Measurements from ENCODE around the gene PGM3.

PGM3 gene, protein sequence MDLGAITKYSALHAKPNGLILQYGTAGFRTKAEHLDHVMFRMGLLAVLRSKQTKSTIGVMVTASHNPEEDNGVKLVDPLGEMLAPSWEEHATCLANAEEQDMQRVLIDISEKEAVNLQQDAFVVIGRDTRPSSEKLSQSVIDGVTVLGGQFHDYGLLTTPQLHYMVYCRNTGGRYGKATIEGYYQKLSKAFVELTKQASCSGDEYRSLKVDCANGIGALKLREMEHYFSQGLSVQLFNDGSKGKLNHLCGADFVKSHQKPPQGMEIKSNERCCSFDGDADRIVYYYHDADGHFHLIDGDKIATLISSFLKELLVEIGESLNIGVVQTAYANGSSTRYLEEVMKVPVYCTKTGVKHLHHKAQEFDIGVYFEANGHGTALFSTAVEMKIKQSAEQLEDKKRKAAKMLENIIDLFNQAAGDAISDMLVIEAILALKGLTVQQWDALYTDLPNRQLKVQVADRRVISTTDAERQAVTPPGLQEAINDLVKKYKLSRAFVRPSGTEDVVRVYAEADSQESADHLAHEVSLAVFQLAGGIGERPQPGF

DNA sequence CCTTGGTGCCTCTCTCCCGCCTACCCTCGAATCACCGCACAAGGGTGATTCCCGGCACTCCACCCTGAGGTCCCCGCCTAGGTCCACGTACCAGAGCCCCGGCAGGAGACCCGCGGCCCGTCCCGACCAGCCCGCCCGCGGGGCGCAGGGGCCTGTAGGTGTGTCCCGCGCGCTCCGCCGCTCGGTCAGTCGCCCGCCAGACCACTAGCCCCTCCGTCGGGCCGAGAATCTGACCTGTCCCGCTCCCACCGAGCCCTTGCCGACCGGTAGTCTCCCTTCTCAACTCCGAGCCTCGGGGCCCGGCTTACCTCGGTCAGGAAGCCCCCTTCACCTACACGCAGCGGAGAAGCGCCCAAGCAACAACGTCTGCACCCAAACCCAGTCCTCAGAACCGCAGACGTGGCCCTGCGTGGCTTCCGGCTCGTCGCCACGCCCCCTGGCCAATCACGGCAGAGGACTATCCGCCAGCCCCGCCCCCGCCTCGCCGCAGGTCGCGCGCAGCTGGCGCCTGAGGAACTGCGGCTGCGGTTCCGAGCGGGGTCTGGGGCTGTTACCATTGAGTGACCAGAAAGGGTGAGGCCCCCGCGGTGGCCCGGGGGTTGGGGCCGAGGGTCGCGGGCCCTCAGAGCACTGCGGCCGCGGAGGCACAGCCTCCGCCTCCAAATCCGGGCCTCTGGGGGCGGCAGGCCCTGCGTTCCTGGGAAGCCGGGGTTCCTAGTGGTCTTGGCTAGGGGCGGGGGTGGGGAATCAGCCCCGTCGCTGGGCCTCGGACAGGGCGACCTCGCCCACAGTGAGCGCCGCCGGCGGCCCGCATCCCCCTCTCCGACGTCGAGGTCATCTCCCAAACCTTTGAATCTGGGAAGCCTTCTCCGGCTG is at the start of gene PGM3, which contains the start of gene RWDD2A:
Gene PGM3 (minus strand): TSS at position 395 of the 876 bp plus-strand sequence. CDS start 2,253 bp downstream, outside the sequence.
Gene RWDD2A (plus strand): TSS at position 487 of the 876 bp plus-strand sequence. CDS start 1,095 bp downstream, outside the sequence.
- H3K27ac Mint-ChIP-seq: peak within 1 kb of the TSS; percentile 94

DNA sequence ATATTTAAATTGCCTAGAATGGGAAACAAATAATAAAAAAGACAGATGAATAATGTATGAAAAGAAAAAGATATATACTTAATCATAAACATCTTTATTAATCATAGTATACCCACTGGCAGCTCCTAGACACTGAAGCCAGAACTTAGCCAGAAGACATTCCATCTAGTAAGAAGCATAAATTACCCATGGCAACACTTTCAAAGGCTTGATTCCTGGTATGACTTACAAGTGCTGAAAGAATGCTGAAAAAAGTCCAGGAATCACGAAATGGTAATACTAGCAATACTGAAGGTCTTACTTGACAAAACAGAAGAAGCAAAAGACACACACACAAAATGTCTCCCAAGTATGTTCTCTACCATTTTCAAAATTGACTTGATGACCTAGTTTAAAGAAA is 38.1 kb upstream of the PGM3 start:
- Mint-ChIP-seq H3K27me3 (peaks cover 4% of the 10 kb centered on the region), H3K36me3 (no peaks in the 10 kb centered on the region), H3K27ac (no peak overlapping the region), H3K4me1 (no peaks in the 10 kb centered on the region), H3K9me3 (no peaks in the 10 kb centered on the region), H3K4me3 (no peak overlapping the region)
- ATAC-seq (ENCODE audit: low read depth) (no peak), DNase-seq (ENCODE audit: low spot score in 2 of 2) (no peak)

More for the DNA sequence above, at the start of gene PGM3, which contains the start of gene RWDD2A:
- ATAC-seq (ENCODE audit: low read depth) (peak; percentile 97), DNase-seq (ENCODE audit: low spot score in 2 of 2) (peak; percentile 84 to 89)
- Mint-ChIP-seq H3K36me3 (peaks cover 4% of the 10 kb centered on the region), H3K27me3 (no peaks in the 10 kb centered on the region), H3K4me1 (peaks cover 26% of the 10 kb centered on the region), H3K4me3 (peak within 1 kb of the TSS; percentile 94), H3K9me3 (no peaks in the 10 kb centered on the region)

DNA sequence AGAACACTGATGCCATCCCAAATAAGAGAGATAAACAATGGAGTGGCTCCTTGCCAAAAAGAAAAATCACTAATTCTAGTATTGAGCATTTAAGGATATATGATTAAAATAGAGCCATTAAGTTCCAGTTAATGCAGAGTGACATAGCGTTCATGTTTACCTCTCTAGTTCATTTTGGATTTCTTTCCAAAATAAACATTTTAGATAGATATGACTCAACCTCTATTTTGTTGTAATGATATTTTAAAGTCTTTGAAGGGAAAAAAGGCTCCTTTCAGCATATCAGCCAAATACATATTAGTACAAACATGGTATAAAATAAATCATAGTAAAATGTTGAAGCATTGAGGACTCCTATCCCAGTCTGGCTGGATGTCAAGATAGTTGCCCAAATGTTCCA is 33.5 kb upstream of the PGM3 start:
- no peaks in the 10 kb centered on the region for H3K27me3 Mint-ChIP-seq
- ATAC-seq (ENCODE audit: low read depth): no peak
- DNase-seq (ENCODE audit: low spot score in 2 of 2): no peak
- no peak overlapping the region for H3K27ac Mint-ChIP-seq
- H3K9me3 Mint-ChIP-seq: no peaks in the 10 kb centered on the region
- H3K4me1 Mint-ChIP-seq: no peaks in the 10 kb centered on the region
- no peaks in the 10 kb centered on the region for H3K36me3 Mint-ChIP-seq
- no peak overlapping the region for H3K4me3 Mint-ChIP-seq

DNA sequence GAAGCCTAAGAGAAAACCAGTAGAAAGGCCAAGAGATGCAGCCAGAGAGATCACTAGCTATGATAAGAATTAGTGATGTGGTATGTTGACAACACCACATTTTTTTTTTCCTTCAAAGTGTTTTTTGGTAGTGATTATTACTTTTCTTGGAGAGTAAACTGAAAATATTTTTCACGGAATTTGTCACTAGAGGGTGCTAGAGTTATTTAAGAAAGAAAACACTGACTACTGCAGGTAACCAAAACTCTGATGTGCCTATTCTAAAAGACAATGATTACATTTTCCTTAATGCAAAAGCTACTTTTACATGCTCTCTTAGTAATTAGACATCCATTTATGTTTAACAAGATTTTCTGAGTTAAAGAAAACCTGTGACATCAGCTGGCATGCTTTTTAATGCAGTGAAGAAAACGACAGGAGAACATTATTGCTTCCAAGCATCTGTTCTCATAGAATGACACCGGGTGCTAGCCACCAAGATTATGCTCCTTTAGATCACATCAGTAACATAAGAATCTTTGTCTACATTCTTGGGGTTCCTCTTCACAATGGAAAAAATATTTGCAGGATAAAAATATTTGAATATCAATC is 28.9 kb upstream of the PGM3 start:
- H3K9me3 Mint-ChIP-seq: no peaks in the 10 kb centered on the region
- no peaks in the 10 kb centered on the region for H3K27me3 Mint-ChIP-seq
- no peak for DNase-seq (ENCODE audit: low spot score in 2 of 2)
- H3K4me3 Mint-ChIP-seq: no peak overlapping the region
- no peaks in the 10 kb centered on the region for H3K36me3 Mint-ChIP-seq
- ATAC-seq (ENCODE audit: low read depth): no peak
- H3K4me1 Mint-ChIP-seq: no peaks in the 10 kb centered on the region
- H3K27ac Mint-ChIP-seq: no peak overlapping the region

DNA sequence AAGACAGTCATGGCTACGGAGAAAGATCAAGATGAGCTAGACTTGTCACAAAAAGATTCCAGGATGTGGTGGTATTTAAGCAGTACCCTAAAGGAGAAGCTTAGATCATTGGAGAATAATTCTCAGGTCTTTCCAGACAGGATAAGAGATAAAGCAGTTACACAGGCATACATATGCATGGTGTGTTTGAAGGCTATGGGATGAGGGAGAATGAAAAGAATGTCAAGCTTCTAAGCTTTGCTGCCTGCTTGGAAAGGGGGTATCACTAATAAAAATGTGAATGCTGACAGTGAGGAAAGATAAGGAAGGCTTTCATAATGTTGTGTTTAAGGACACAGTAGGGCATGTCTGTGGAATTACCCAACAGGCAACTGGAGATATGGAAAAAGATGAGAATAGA is 28.2 kb upstream of the PGM3 start:
- Mint-ChIP-seq H3K27me3 (no peaks in the 10 kb centered on the region), H3K36me3 (no peaks in the 10 kb centered on the region), H3K4me3 (no peak overlapping the region), H3K9me3 (no peaks in the 10 kb centered on the region), H3K27ac (no peak overlapping the region), H3K4me1 (no peaks in the 10 kb centered on the region)
- ATAC-seq (ENCODE audit: low read depth) (no peak), DNase-seq (ENCODE audit: low spot score in 2 of 2) (no peak)

DNA sequence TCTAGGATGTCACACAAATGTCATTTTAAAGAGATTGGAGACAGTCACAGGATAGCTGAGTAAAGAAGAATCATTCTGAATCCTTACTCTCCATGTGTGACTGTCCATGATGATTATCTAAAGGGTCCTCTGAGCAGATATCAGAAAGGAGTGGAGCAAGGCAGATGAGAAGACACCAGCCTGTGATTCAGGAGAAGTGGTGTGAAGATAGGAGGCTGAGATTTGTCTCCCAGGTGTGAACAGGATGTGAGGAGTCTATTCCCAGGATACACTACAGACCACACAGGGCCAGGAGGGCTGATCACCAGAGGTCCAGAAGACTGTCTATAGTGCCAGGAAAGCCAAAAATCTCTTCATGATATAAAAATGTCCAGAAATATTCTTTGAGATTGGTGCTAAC is 27.1 kb upstream of the PGM3 start:
- DNase-seq (ENCODE audit: low spot score in 2 of 2): no peak
- Mint-ChIP-seq H3K4me1 (no peaks in the 10 kb centered on the region), H3K9me3 (no peaks in the 10 kb centered on the region), H3K4me3 (no peak overlapping the region), H3K36me3 (no peaks in the 10 kb centered on the region), H3K27ac (no peak overlapping the region), H3K27me3 (no peaks in the 10 kb centered on the region)
- ATAC-seq (ENCODE audit: low read depth): no peak

DNA sequence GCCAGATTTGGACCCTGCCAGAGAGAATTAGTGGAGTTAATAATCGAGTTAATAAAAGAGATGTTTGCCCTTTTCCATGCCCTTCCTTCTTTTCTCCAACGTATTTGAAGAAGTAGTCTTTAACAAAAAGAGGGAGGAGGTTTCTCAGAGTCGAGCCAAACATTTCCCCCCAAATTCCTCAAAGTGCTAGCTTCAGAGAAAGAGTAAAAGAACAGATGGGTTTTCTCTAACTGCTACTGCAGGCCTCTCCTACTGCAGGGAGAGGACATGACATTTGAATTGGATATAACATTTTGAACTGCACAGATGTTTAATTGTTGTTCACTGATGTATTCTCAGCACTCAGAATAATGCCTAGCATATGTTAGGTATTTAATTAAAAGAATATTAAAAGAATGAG is 25.6 kb upstream of the PGM3 start:
- H3K27ac Mint-ChIP-seq: no peak overlapping the region
- no peak for ATAC-seq (ENCODE audit: low read depth)

DNA sequence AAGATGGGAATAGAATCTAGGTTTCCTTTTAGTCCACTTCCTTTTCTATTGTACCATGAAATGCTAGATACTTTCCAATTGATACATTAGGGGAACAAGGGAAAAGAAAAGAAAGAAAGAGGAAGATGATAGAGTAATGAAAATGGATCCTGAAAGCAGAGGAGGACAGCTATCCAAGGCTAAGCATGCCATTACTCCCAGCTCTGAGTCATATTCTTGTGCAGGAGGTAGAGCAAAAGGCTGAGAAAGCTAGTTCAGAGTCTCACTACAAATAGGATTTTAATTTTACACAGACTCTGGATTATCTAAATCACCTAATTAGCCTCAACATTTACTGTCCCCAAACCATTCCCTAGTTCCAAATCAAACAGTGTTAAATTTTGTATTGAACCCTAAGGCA is 23.7 kb upstream of the PGM3 start:
- H3K9me3 Mint-ChIP-seq: no peaks in the 10 kb centered on the region
- H3K27me3 Mint-ChIP-seq: peaks cover 3% of the 10 kb centered on the region
- no peaks in the 10 kb centered on the region for H3K4me1 Mint-ChIP-seq
- no peaks in the 10 kb centered on the region for H3K36me3 Mint-ChIP-seq
- no peak overlapping the region for H3K4me3 Mint-ChIP-seq
- ATAC-seq (ENCODE audit: low read depth) (no peak), DNase-seq (ENCODE audit: low spot score in 2 of 2) (no peak)
- no peak overlapping the region for H3K27ac Mint-ChIP-seq

More for the DNA sequence above, 25.6 kb upstream of the PGM3 start:
- no peaks in the 10 kb centered on the region for H3K9me3 Mint-ChIP-seq
- DNase-seq (ENCODE audit: low spot score in 2 of 2): no peak
- no peaks in the 10 kb centered on the region for H3K4me1 Mint-ChIP-seq
- H3K4me3 Mint-ChIP-seq: no peak overlapping the region
- no peaks in the 10 kb centered on the region for H3K36me3 Mint-ChIP-seq
- no peaks in the 10 kb centered on the region for H3K27me3 Mint-ChIP-seq

DNA sequence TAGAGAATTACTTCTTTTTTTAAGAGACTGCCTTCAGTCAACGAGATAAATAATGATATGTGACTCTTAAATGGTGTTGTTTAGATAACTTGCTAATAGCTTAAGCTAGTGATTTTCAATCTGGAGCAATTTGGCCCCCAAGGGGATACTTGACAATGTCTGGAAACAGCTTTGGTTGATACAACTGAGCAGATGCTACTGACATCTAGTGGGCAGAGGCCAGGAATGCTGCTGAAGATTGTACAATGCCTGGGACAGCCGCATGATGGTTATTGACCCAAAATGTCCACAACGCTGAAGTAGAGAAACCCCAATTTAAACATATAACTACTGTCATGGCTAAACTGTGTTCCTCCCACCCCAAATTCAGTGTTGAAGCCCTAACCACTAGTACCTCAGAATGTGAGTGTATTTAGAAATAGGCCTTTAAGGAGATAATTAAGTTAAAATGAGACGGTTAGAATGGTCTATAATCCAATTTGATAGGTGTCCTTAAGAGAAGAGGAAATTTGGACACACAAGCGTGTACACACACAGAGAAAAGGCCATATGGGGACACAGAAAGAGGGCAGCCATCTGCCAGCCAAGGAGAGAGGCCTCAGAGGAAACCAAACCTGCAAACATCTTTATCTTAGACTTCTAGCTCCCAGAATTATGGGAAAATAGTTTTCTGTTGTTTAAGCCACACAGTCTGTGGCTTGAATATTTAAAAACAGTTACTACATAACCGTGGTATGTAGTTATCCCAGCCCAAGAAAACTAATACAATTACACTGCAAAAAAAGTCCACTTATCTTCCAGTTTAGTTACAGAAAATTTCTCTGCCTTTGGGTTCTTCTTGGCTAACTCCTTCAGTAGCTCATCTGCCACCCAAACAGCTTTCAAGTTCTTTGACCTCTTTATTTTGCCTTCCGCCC is 22.3 kb upstream of the PGM3 start:
- no peaks in the 10 kb centered on the region for H3K4me1 Mint-ChIP-seq

DNA sequence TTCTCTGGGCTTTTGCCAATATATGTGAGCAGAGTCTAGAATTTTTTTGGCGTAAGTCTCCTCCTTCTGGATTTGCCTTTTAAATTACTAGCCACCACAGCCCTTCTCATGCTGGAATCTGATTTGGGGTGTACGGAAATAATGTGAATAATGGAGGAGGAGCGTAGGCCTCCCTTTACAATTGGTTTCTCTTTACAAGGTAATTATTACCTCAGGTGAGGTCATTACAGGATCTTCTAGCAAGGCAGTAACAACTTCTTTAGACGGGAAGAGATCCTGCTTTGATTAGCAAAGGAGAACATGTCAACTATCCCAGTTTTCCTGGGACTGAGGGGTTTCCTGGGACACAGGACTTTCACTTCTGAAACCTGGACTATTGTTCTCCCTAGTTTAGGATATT is 9.0 kb upstream of the PGM3 start:
- Mint-ChIP-seq H3K4me1 (peaks cover 7% of the 10 kb centered on the region), H3K27ac (no peak overlapping the region), H3K9me3 (no peaks in the 10 kb centered on the region), H3K27me3 (peaks cover 7% of the 10 kb centered on the region), H3K36me3 (no peaks in the 10 kb centered on the region), H3K4me3 (no peak overlapping the region)
- ATAC-seq (ENCODE audit: low read depth) (no peak), DNase-seq (ENCODE audit: low spot score in 2 of 2) (no peak)

More for the DNA sequence above, 22.3 kb upstream of the PGM3 start:
- Mint-ChIP-seq H3K4me3 (no peak overlapping the region), H3K27ac (no peak overlapping the region), H3K27me3 (peaks cover 4% of the 10 kb centered on the region), H3K36me3 (no peaks in the 10 kb centered on the region), H3K9me3 (no peaks in the 10 kb centered on the region)
- peak; percentile 29 to 37 for DNase-seq (ENCODE audit: low spot score in 2 of 2)
- peak; percentile 99 for ATAC-seq (ENCODE audit: low read depth)

DNA sequence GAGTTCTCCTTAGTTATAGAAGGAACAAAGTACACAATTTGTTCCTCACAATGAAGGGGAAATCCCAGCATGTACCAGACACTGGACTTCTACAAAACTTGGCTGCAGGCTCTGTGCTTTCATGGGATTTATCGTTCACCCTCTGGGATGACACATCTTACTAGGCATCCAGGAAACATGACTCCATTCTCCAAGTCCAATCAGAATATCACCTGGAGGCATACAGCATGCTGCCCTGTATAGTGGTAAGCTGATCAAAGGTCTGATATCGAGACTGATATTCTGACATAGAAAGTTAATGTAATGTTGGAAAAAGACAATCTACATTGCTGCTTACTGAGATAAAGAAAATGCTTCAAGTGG is 6.8 kb upstream of the PGM3 start:
- H3K27me3 Mint-ChIP-seq: no peaks in the 10 kb centered on the region
- no peak overlapping the region for H3K4me3 Mint-ChIP-seq
- no peaks in the 10 kb centered on the region for H3K9me3 Mint-ChIP-seq
- peaks cover 12% of the 10 kb centered on the region for H3K4me1 Mint-ChIP-seq
- no peak for DNase-seq (ENCODE audit: low spot score in 2 of 2)
- H3K36me3 Mint-ChIP-seq: peaks cover 2% of the 10 kb centered on the region
- no peak for ATAC-seq (ENCODE audit: low read depth)
- no peak overlapping the region for H3K27ac Mint-ChIP-seq

DNA sequence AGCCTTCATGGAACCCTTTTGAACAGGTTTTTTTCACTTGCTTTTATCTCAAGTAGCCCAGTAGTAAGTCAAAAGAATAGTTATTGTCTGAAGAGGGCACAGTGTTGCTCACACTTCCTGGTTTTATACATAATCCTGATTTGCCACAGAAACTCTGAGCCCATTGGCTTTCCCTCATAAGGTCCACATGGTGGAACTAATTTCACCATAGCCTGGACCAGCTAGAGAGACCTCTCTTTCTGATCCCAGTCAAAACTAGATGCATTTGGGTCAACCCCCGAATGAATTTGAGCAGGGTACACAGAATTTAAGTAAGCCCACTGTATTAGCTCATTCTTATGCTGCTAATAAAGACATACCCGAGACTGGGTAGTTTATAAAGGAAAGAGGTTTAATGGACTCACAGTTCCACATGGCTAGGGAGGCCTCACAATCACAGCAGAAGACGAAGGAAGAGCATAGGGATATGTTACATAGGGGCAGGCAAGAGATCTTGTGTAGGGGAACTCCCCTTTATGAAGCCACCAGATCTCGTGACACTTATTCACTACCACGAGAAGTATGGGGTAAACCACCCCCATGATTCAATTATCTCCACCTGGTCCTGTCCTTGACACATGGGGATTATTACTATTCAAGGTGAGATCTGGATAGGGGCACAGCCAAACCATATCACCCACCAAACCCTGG is 6.3 kb upstream of the PGM3 start:
- Mint-ChIP-seq H3K27ac (peak overlapping the region; percentile 35), H3K4me3 (no peak overlapping the region)

More for the DNA sequence above, 6.3 kb upstream of the PGM3 start:
- H3K4me1 Mint-ChIP-seq: peaks cover 14% of the 10 kb centered on the region
- ATAC-seq (ENCODE audit: low read depth) (peak; percentile 79), DNase-seq (ENCODE audit: low spot score in 2 of 2) (no peak)
- peaks cover 2% of the 10 kb centered on the region for H3K36me3 Mint-ChIP-seq
- H3K9me3 Mint-ChIP-seq: no peaks in the 10 kb centered on the region
- H3K27me3 Mint-ChIP-seq: no peaks in the 10 kb centered on the region
